ENCODE data around the gene ENO2. TPM values are rescaled to one million over a fixed set of nuclear protein-coding genes. Genes with fewer than 3 reads are reported as not detected.
"Not testable (repeated sequence)": the region's sequence is repeated elsewhere in the genome, so short reads cannot be mapped to it uniquely, and the experiment has no call there.

The ENO2 gene
- total and polyA plus RNA-seq, 2 donors, result 9.7 to 68.4 TPM

GRCh38 chr12:6873094-6874014 is 41.0 kb upstream of the ENO2 start, which contains the start of gene SPSB2:
TSS of gene SPSB2 (minus strand) at chr12:6873303. CDS start at chr12:6872901, 402 bp downstream.
- no peaks in the 10 kb centered on the region for H3K36me3 ChIP-seq (ENCODE audit: insufficient read depth)
- under 1% methylated on average over 66 of the region's 66 CpGs for WGBS
- DNase-seq (ENCODE audit: extremely low spot score), result peak; percentile 84
- peak within 1 kb of the TSS; percentile 66 for H3K4me3 ChIP-seq (ENCODE audit: low read depth, low read length)
- peak within 1 kb of the TSS; percentile 62 for H3K27ac ChIP-seq (ENCODE audit: low read depth)
- no peaks in the 10 kb centered on the region for H3K4me1 ChIP-seq (ENCODE audit: insufficient read depth)

- Histone ChIP-seq H3K27ac (ENCODE audit: low read depth) (peak overlapping the region; percentile 62), H3K4me3 (ENCODE audit: low read depth, low read length) (peak overlapping the region; percentile 66)
- H3K4me1 ChIP-seq (ENCODE audit: insufficient read depth); H3K36me3 ChIP-seq (ENCODE audit: insufficient read depth); DNase-seq (ENCODE audit: extremely low spot score): not testable (repeated sequence)
- WGBS, result 45% methylated on average over 9 of the region's 9 CpGs
Observed at GRCh38 chr12:6874015-6874368, 40.4 kb upstream of the ENO2 start.

- not testable (repeated sequence) for DNase-seq (ENCODE audit: extremely low spot score); H3K4me1 ChIP-seq (ENCODE audit: insufficient read depth); H3K4me3 ChIP-seq (ENCODE audit: low read depth, low read length); H3K36me3 ChIP-seq (ENCODE audit: insufficient read depth); H3K27ac ChIP-seq (ENCODE audit: low read depth)
- 90% methylated on average over 11 of the region's 11 CpGs for WGBS
Observed at GRCh38 chr12:6879824-6880223, 34.6 kb upstream of the ENO2 start.

GRCh38 chr12:6883252-6883651 is 31.1 kb upstream of the ENO2 start:
- Histone ChIP-seq H3K4me3 (ENCODE audit: low read depth, low read length) (no peak overlapping the region), H3K4me1 (ENCODE audit: insufficient read depth) (no peaks in the 10 kb centered on the region)

GRCh38 chr12:6883683-6884082 is 30.7 kb upstream of the ENO2 start:
- Histone ChIP-seq H3K4me1 (ENCODE audit: insufficient read depth) (no peaks in the 10 kb centered on the region), H3K27ac (ENCODE audit: low read depth) (no peak overlapping the region), H3K4me3 (ENCODE audit: low read depth, low read length) (no peak overlapping the region), H3K36me3 (ENCODE audit: insufficient read depth) (no peaks in the 10 kb centered on the region)
- no peak for DNase-seq (ENCODE audit: extremely low spot score)
- 96% methylated on average over 11 of the region's 11 CpGs for WGBS

More at GRCh38 chr12:6883252-6883651, 31.1 kb upstream of the ENO2 start:
- no peak overlapping the region for H3K27ac ChIP-seq (ENCODE audit: low read depth)
- H3K36me3 ChIP-seq (ENCODE audit: insufficient read depth), result no peaks in the 10 kb centered on the region
- WGBS, result 98% methylated on average over 5 of the region's 5 CpGs
- no peak for DNase-seq (ENCODE audit: extremely low spot score)

GRCh38 chr12:6884539-6884938 is 29.8 kb upstream of the ENO2 start:
- H3K36me3 ChIP-seq (ENCODE audit: insufficient read depth), result no peaks in the 10 kb centered on the region
- DNase-seq (ENCODE audit: extremely low spot score), result no peak

DNA sequence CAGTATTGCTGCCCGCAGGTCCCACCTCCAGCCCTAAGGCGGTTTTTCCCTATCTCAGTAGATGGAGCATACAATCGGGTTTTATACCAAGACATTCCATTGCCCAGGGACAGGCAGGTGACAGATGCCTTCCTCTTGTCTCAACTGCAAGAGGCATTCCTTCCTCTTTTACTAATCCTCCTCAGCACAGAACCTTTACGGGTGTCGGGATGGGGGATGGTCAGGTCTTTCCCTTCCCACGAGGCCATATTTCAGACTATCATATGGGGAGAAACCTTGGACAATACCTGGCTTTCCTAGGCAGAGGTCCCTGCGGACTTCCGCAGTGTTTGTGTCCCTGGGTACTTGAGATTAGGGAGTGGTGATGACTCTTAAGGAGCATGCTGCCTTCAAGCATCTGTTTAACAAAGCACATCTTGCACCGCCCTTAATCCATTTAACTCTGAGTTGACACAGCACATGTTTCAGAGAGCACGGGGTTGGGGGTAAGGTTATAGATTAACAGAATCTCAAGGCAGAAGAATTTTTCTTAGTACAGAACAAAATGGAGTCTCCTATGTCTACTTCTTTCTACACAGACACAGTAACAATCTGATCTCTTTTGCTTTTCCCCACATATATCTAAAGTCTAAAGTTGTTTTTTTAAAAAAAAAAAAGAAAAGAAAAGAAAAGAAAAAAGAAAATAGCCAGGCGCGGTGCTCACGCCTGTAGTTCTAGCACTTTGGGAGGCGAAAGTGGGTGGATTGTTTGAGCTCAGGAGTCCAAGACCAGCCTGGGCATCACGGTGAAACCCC is 28.0 kb upstream of the ENO2 start:
- WGBS, result 80% methylated on average over 12 of the region's 15 CpGs
- H3K27ac ChIP-seq (ENCODE audit: low read depth); DNase-seq (ENCODE audit: extremely low spot score); H3K4me3 ChIP-seq (ENCODE audit: low read depth, low read length); H3K4me1 ChIP-seq (ENCODE audit: insufficient read depth); H3K36me3 ChIP-seq (ENCODE audit: insufficient read depth): not testable (repeated sequence)

More at GRCh38 chr12:6884539-6884938, 29.8 kb upstream of the ENO2 start:
- Histone ChIP-seq H3K4me3 (ENCODE audit: low read depth, low read length) (no peak overlapping the region), H3K4me1 (ENCODE audit: insufficient read depth) (no peaks in the 10 kb centered on the region), H3K27ac (ENCODE audit: low read depth) (no peak overlapping the region)
- 69% methylated on average over 22 of the region's 22 CpGs for WGBS

- Histone ChIP-seq H3K4me1 (ENCODE audit: insufficient read depth) (no peaks in the 10 kb centered on the region), H3K27ac (ENCODE audit: low read depth) (no peak overlapping the region), H3K36me3 (ENCODE audit: insufficient read depth) (no peaks in the 10 kb centered on the region), H3K4me3 (ENCODE audit: low read depth, low read length) (no peak overlapping the region)
- WGBS, result 82% methylated on average over 8 of the region's 8 CpGs
- DNase-seq (ENCODE audit: extremely low spot score), result no peak
Observed at GRCh38 chr12:6887460-6887859, 26.9 kb upstream of the ENO2 start.

DNA sequence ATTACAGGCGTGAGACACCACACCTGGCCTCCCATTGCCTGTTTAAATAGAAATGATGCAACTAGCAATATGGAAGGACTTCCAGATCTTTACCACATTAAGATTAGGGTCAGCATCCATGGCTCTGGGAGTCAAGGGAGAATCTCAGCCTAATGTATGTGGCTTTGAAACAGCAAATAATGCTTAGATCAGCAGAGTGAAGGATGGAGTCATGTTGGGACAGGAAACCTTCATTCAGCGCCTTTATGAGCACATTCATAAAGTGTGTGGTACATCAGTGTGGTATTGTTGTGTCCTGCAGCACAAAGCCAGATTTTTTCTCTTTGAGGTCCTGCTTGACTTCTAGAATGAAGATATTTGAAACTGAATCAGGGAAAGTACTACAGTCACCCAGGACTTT is 26.0 kb upstream of the ENO2 start:
- Histone ChIP-seq H3K36me3 (ENCODE audit: insufficient read depth) (no peaks in the 10 kb centered on the region), H3K27ac (ENCODE audit: low read depth) (no peak overlapping the region), H3K4me1 (ENCODE audit: insufficient read depth) (no peaks in the 10 kb centered on the region), H3K4me3 (ENCODE audit: low read depth, low read length) (no peak overlapping the region)
- 92% methylated on average over 2 of the region's 2 CpGs for WGBS
- DNase-seq (ENCODE audit: extremely low spot score), result no peak

GRCh38 chr12:6888794-6889193 is 25.6 kb upstream of the ENO2 start:
- DNase-seq (ENCODE audit: extremely low spot score); H3K27ac ChIP-seq (ENCODE audit: low read depth); H3K4me3 ChIP-seq (ENCODE audit: low read depth, low read length); H3K4me1 ChIP-seq (ENCODE audit: insufficient read depth); H3K36me3 ChIP-seq (ENCODE audit: insufficient read depth): not testable (repeated sequence)
- 72% methylated on average over 7 of the region's 7 CpGs for WGBS

- H3K27ac ChIP-seq (ENCODE audit: low read depth); DNase-seq (ENCODE audit: extremely low spot score): not testable (repeated sequence)
- WGBS, result 95% methylated on average over 21 of the region's 21 CpGs
Observed at GRCh38 chr12:6889775-6890573, 24.4 kb upstream of the ENO2 start.

GRCh38 chr12:6890789-6891645 is 23.4 kb upstream of the ENO2 start:
- under 1% methylated on average over 68 of the region's 68 CpGs for WGBS
- H3K27ac ChIP-seq (ENCODE audit: low read depth), result peak overlapping the region; percentile 92

More at GRCh38 chr12:6889775-6890573, 24.4 kb upstream of the ENO2 start:
- not testable (repeated sequence) for H3K4me1 ChIP-seq (ENCODE audit: insufficient read depth); H3K36me3 ChIP-seq (ENCODE audit: insufficient read depth); H3K4me3 ChIP-seq (ENCODE audit: low read depth, low read length)

More at GRCh38 chr12:6890789-6891645, 23.4 kb upstream of the ENO2 start:
- no peaks in the 10 kb centered on the region for H3K36me3 ChIP-seq (ENCODE audit: insufficient read depth)
- H3K4me1 ChIP-seq (ENCODE audit: insufficient read depth), result no peaks in the 10 kb centered on the region
- peak; percentile 89 for DNase-seq (ENCODE audit: extremely low spot score)
- peak overlapping the region; percentile 37 for H3K4me3 ChIP-seq (ENCODE audit: low read depth, low read length)

Measured in urinary bladder (tissue), 4 donors.